ENCODE measurements around the gene NEBL.

- TF ChIP-seq GATA2 (IDR thresholded peaks at IDR 0.05; ENCODE audit: low read depth, low read length), result no peak
- no peak for TF ChIP-seq GATA3 (IDR thresholded peaks at IDR 0.05; ENCODE audit: low read depth, low read length)
Observed at GRCh38 chr10:20817646-20818045, 79.5 kb downstream of the NEBL start.
